ENCODE data around the gene C1QTNF9.
"Not testable (repeated sequence)": the region's sequence is repeated elsewhere in the genome, so short reads cannot be mapped to it uniquely, and the experiment has no call there.

C1QTNF9 gene

DNA sequence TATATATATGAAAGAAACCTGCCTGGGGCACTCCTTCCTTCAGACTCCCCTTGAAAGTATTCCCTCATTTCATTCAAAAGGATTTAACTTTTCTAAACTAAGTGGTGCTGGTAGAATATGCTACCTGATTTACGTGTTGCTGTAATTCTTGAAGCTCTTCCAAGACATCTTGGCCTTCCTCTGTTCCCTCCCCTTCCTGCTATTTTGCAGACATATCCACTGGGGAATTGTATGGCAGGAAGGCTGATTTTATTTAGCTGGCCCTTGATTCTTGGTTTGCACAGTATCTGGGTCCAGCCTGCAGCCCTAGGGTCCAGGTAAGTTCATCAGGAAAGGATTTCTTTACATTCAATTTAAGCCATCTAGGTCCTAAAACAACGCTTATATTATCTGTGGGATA is at the start of gene C1QTNF9:
Gene C1QTNF9 (plus strand): TSS at position 281 of the 400 bp plus-strand sequence. CDS start 6,424 bp downstream, outside the sequence.
- not testable (repeated sequence) for H3K4me1 ChIP-seq (ENCODE audit: control insufficient read depth, insufficient read depth, low read length); H3K27me3 ChIP-seq (ENCODE audit: control insufficient read depth, insufficient read depth, low read length); H3K36me3 ChIP-seq (ENCODE audit: control insufficient read depth, insufficient read depth, low read length); H3K9ac ChIP-seq (ENCODE audit: low read depth, low read length); H3K9me3 ChIP-seq (ENCODE audit: control insufficient read depth, insufficient read depth, low read length); H3K4me3 ChIP-seq (ENCODE audit: low read depth, low read length)

DNA sequence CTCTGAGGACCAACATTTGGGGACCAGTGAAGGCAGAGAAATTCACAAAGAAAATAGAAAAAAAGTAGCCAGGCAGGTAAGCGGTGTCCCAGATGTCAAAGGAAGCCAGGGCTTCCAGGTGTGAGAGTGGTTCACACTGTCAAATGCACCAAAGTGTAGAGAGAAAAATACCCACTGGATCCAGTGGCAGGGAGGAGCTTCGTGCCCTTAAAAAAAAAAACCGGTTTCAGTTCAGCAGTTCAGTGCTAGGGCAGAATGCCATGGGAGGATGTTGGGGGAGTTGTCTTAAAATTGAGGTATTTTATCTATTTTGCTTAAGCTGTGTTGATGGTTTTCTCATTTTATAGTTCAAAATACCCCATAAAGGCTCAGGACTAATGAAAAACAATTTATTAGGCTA is 47.8 kb upstream of the C1QTNF9 start:
- H3K9me3 ChIP-seq (ENCODE audit: control insufficient read depth, insufficient read depth, low read length): no peaks in the 10 kb centered on the region
- no peaks in the 10 kb centered on the region for H3K27me3 ChIP-seq (ENCODE audit: control insufficient read depth, insufficient read depth, low read length)
- H3K9ac ChIP-seq (ENCODE audit: low read depth, low read length): no peak overlapping the region
- no peaks in the 10 kb centered on the region for H3K4me1 ChIP-seq (ENCODE audit: control insufficient read depth, insufficient read depth, low read length)
- H3K36me3 ChIP-seq (ENCODE audit: control insufficient read depth, insufficient read depth, low read length): no peaks in the 10 kb centered on the region
- H3K4me3 ChIP-seq (ENCODE audit: low read depth, low read length): no peak overlapping the region

DNA sequence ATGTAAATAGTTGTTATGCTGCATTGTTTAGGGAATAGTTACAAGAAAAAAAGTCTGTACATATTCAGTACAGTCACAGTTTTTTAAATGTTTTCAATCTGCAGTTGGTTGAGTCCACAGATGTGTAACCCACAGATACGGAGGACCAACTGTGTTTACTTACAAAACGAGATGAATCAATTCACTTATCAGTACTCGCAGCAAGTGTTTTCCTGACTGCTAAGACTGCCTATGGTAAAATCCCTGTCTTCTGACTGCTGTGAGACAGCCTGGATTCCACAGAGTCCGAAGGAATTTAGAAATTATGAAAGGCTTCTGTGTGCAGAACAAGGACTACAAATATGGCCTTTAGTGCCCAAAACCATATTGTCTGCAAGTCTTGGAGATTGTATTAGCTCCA is 45.7 kb upstream of the C1QTNF9 start:
- no peak overlapping the region for H3K9ac ChIP-seq (ENCODE audit: low read depth, low read length)

GRCh38 chr13:24264976-24265375 is 44.4 kb upstream of the C1QTNF9 start:
- Histone ChIP-seq H3K9ac (ENCODE audit: low read depth, low read length) (no peak overlapping the region), H3K36me3 (ENCODE audit: control insufficient read depth, insufficient read depth, low read length) (no peaks in the 10 kb centered on the region), H3K27me3 (ENCODE audit: control insufficient read depth, insufficient read depth, low read length) (no peaks in the 10 kb centered on the region), H3K9me3 (ENCODE audit: control insufficient read depth, insufficient read depth, low read length) (no peaks in the 10 kb centered on the region), H3K4me3 (ENCODE audit: low read depth, low read length) (no peak overlapping the region), H3K4me1 (ENCODE audit: control insufficient read depth, insufficient read depth, low read length) (no peaks in the 10 kb centered on the region)

More for the DNA sequence above, 45.7 kb upstream of the C1QTNF9 start:
- Histone ChIP-seq H3K27me3 (ENCODE audit: control insufficient read depth, insufficient read depth, low read length) (no peaks in the 10 kb centered on the region), H3K9me3 (ENCODE audit: control insufficient read depth, insufficient read depth, low read length) (no peaks in the 10 kb centered on the region), H3K36me3 (ENCODE audit: control insufficient read depth, insufficient read depth, low read length) (no peaks in the 10 kb centered on the region), H3K4me3 (ENCODE audit: low read depth, low read length) (no peak overlapping the region), H3K4me1 (ENCODE audit: control insufficient read depth, insufficient read depth, low read length) (no peaks in the 10 kb centered on the region)

DNA sequence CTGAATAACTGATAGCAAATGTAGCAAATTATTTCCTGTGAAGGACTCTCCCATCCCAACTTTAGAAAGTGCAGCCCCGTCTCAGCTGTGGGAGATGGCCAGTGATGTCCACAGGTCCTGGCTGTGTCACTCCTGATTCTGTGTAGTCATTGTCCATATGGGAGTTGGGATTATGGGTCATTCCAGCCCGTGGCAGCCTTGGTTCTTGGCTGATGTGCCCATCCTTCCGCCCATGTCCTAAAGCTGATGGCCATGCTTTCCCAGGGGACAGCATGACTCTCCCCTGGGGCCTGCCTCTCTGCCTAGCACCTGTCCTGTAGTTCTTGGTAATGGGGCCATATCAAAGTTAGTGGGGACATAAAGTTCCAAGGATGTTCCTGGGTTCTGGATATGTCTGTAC is 43.9 kb upstream of the C1QTNF9 start:
- Histone ChIP-seq H3K4me1 (ENCODE audit: control insufficient read depth, insufficient read depth, low read length) (no peaks in the 10 kb centered on the region), H3K9ac (ENCODE audit: low read depth, low read length) (no peak overlapping the region)

DNA sequence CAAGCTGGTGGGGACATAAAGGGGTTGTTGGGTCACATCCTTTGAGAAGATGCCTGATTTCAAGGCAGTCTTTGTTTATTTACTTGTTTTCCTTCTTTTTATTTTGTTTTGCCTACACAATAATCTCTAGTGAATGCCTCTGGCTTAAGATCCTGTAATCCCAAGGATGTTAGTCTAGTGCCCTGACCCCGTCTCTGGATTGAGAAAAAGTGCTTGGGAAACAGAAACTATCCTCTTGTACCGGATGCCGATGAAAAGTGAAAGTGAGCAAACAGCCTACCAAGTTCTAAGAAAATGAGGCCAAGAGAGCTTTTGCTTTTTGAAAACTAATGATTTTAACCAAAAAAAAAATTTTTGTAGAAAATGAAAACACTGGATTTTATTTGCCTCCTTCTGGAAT is 42.1 kb upstream of the C1QTNF9 start:
- Histone ChIP-seq H3K36me3 (ENCODE audit: control insufficient read depth, insufficient read depth, low read length) (no peaks in the 10 kb centered on the region), H3K4me3 (ENCODE audit: low read depth, low read length) (no peak overlapping the region), H3K9me3 (ENCODE audit: control insufficient read depth, insufficient read depth, low read length) (no peaks in the 10 kb centered on the region), H3K27me3 (ENCODE audit: control insufficient read depth, insufficient read depth, low read length) (no peaks in the 10 kb centered on the region), H3K4me1 (ENCODE audit: control insufficient read depth, insufficient read depth, low read length) (no peaks in the 10 kb centered on the region), H3K9ac (ENCODE audit: low read depth, low read length) (no peak overlapping the region)

More for the DNA sequence above, 43.9 kb upstream of the C1QTNF9 start:
- H3K36me3 ChIP-seq (ENCODE audit: control insufficient read depth, insufficient read depth, low read length): no peaks in the 10 kb centered on the region
- no peaks in the 10 kb centered on the region for H3K9me3 ChIP-seq (ENCODE audit: control insufficient read depth, insufficient read depth, low read length)
- no peak overlapping the region for H3K4me3 ChIP-seq (ENCODE audit: low read depth, low read length)
- H3K27me3 ChIP-seq (ENCODE audit: control insufficient read depth, insufficient read depth, low read length): no peaks in the 10 kb centered on the region

DNA sequence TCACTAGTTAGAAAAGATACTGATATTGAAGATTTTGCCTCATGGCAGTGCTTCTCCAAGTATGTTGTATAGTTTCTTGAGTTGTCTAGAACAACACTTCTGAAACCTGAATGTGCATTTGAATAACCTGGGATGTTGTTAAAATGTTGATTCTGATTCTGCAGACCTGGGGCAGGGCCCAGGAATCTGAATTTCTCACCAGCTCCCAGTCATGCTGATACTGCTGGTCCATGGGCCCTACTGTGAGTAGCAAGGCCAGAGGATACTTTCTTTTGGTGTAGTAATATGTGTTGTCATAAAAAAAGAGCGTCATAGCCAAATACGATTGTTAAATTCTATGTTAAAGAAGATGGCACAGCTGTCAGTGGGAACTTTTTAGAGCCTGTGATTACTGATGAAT is 41.6 kb upstream of the C1QTNF9 start:
- no peak overlapping the region for H3K9ac ChIP-seq (ENCODE audit: low read depth, low read length)
- H3K9me3 ChIP-seq (ENCODE audit: control insufficient read depth, insufficient read depth, low read length): no peaks in the 10 kb centered on the region
- no peaks in the 10 kb centered on the region for H3K36me3 ChIP-seq (ENCODE audit: control insufficient read depth, insufficient read depth, low read length)
- no peaks in the 10 kb centered on the region for H3K27me3 ChIP-seq (ENCODE audit: control insufficient read depth, insufficient read depth, low read length)
- H3K4me1 ChIP-seq (ENCODE audit: control insufficient read depth, insufficient read depth, low read length): no peaks in the 10 kb centered on the region
- no peak overlapping the region for H3K4me3 ChIP-seq (ENCODE audit: low read depth, low read length)

DNA sequence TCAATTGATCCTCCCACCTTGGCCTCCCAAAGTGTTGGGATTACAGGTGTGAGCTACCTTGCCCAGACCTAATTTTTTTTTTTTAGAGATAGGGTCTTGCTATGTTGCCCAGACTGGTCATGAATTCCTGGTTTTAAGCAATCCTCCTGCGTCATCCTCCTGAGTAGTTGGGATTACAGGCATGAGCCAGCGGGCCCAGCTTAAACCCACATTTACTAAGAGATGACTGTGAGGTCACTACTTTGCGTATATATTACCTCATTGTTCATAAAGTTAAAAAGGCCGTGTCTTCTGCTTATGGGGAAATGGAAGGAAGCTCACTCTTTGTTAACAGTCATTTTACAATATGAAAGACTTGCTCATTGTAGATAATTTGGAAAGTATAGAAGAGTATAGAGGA is 39.6 kb upstream of the C1QTNF9 start:
- H3K4me1 ChIP-seq (ENCODE audit: control insufficient read depth, insufficient read depth, low read length): peaks cover 2% of the 10 kb centered on the region
- no peak overlapping the region for H3K9ac ChIP-seq (ENCODE audit: low read depth, low read length)
- no peaks in the 10 kb centered on the region for H3K36me3 ChIP-seq (ENCODE audit: control insufficient read depth, insufficient read depth, low read length)
- H3K9me3 ChIP-seq (ENCODE audit: control insufficient read depth, insufficient read depth, low read length): no peaks in the 10 kb centered on the region
- no peaks in the 10 kb centered on the region for H3K27me3 ChIP-seq (ENCODE audit: control insufficient read depth, insufficient read depth, low read length)
- no peak overlapping the region for H3K4me3 ChIP-seq (ENCODE audit: low read depth, low read length)

DNA sequence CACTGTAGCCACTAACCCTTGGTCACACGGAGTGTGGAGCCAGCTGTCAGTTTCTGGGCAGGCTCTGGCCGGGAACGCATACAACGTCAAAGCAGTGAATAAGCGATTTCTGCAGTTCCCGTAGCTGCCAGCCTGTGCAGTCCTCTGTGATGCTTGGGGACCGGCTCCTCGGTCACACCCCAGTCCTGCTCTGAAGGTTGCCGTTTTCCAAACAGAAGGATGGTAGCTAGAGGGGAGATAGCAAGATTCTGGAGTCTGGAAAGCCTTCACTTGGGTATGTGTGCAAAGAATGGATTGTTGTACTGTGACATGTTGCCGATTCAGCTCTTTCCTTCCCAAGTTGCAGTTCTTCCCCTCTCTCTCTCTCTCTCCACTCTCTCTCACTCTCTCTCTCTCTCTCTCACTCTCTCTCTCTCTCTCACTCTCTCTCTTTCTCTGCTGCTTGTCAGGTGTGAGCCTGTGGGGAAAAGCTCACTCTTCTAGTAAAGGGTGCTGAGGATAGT is 38.7 kb upstream of the C1QTNF9 start:
- H3K36me3 ChIP-seq (ENCODE audit: control insufficient read depth, insufficient read depth, low read length): no peaks in the 10 kb centered on the region
- H3K9ac ChIP-seq (ENCODE audit: low read depth, low read length): no peak overlapping the region
- H3K4me3 ChIP-seq (ENCODE audit: low read depth, low read length): no peak overlapping the region
- H3K27me3 ChIP-seq (ENCODE audit: control insufficient read depth, insufficient read depth, low read length): no peaks in the 10 kb centered on the region
- no peaks in the 10 kb centered on the region for H3K9me3 ChIP-seq (ENCODE audit: control insufficient read depth, insufficient read depth, low read length)
- H3K4me1 ChIP-seq (ENCODE audit: control insufficient read depth, insufficient read depth, low read length): peaks cover 2% of the 10 kb centered on the region

DNA sequence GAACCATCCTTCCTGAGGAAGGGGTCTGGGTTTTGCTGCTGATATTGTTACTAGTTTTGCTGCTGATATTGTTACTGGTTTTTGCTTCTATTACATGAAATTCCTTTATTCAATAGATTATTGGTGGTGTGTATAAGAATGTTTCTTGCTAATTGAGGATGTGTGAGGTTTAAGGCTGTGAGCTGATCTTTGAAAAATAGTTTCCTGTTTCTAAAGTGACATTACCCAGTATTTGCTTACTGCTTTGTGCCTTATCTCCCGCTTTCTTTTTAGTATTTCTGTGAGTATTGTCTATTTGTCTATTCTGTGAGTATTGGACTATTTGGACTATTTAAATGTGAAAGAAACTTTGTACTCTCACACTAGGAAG is 38.2 kb upstream of the C1QTNF9 start:
- Histone ChIP-seq H3K9me3 (ENCODE audit: control insufficient read depth, insufficient read depth, low read length) (no peaks in the 10 kb centered on the region), H3K4me3 (ENCODE audit: low read depth, low read length) (no peak overlapping the region), H3K36me3 (ENCODE audit: control insufficient read depth, insufficient read depth, low read length) (no peaks in the 10 kb centered on the region), H3K9ac (ENCODE audit: low read depth, low read length) (no peak overlapping the region), H3K27me3 (ENCODE audit: control insufficient read depth, insufficient read depth, low read length) (no peaks in the 10 kb centered on the region), H3K4me1 (ENCODE audit: control insufficient read depth, insufficient read depth, low read length) (peaks cover 2% of the 10 kb centered on the region)

DNA sequence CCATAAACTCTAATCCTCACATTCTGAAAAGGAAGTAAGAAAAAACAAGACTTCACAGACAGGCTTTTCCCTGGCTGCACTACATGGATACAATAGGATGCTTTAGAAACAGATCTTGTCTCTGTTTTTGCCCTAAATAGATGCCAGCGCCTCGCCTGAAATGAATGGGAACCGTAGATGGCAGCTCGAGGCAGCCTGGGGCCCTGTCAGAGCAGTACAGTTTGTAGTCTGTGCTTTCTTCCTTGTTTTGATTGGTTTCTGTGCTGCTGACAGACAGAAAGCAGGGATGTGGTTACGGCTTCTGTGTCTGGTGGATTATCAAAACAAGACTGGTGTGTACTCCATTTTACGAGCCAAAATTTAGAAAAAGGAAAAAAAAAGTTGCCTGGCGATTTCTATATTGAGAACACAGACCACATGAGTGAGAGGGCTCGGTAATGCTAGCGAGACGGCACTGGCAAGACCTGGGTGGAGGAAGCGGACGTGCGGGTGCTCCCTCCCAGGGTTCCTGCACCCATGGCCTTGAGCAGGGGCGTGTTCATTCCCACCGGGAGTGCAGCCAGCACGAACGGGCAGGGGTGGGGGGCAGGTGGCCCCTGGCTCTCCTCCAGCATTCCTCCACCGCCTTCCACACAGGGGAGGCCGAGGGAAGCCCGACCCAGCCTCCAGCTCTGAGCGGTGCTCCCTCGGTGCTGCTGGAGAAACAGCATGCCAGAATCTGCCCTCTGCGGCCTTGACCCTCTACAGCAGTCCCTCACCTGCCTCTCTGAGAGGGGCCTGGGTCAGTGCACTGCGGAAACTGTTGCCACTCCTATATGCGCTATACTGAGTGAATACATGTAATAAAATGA is 37.6 kb upstream of the C1QTNF9 start:
- H3K27me3 ChIP-seq (ENCODE audit: control insufficient read depth, insufficient read depth, low read length): no peaks in the 10 kb centered on the region
- no peaks in the 10 kb centered on the region for H3K9me3 ChIP-seq (ENCODE audit: control insufficient read depth, insufficient read depth, low read length)
- peak overlapping the region; percentile 65 for H3K9ac ChIP-seq (ENCODE audit: low read depth, low read length)
- no peak overlapping the region for H3K4me3 ChIP-seq (ENCODE audit: low read depth, low read length)
- H3K36me3 ChIP-seq (ENCODE audit: control insufficient read depth, insufficient read depth, low read length): no peaks in the 10 kb centered on the region
- peaks cover 2% of the 10 kb centered on the region for H3K4me1 ChIP-seq (ENCODE audit: control insufficient read depth, insufficient read depth, low read length)

DNA sequence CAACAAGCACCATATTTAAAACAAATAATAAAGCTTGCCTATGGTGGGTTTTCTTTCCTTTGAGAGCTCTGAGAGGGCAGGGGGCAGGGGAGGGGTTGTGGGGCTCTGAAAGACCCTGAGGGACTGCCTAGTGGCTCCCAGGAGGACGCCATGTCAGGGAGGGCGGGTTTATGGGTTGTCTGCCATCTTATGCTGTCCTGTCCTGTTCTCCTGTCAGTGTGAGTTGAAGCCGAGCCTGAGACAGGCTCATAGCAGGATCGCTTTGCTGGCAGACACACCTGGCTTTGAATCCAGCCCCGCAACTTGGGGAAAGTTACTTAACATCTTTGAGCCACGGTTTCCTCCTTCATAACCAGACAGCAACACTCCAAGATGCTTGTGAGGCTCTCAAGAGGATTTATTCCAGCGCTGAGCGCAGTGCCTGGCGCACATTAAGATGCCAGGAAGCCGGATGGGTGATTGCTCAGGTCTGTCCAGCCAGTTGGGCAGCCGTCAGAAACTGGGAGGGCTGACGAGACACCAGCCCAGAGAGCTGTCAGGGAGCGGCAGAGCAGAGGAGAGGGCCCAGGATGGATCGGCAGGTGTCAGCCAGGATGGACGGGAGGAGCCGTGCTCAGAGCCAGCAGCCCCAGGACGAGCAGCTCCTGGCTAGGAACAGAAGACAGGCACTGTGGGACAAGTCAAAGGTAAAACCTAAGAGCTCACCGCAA is 36.8 kb upstream of the C1QTNF9 start:
- H3K36me3 ChIP-seq (ENCODE audit: control insufficient read depth, insufficient read depth, low read length): no peaks in the 10 kb centered on the region
- no peak overlapping the region for H3K4me3 ChIP-seq (ENCODE audit: low read depth, low read length)
- peaks cover 2% of the 10 kb centered on the region for H3K4me1 ChIP-seq (ENCODE audit: control insufficient read depth, insufficient read depth, low read length)
- peak overlapping the region; percentile 65 for H3K9ac ChIP-seq (ENCODE audit: low read depth, low read length)
- no peaks in the 10 kb centered on the region for H3K27me3 ChIP-seq (ENCODE audit: control insufficient read depth, insufficient read depth, low read length)
- no peaks in the 10 kb centered on the region for H3K9me3 ChIP-seq (ENCODE audit: control insufficient read depth, insufficient read depth, low read length)
